Mucosa of stomach (tissue), 1 donor: ENCODE measurements around the gene ATG5.
"Not testable (repeated sequence)": the region's sequence is repeated elsewhere in the genome, so short reads cannot be mapped to it uniquely, and the experiment has no call there.

ENCODE experiments used
- H3K27me3 ChIP-seq: one replicate; pipeline ENCODE4 v1.7.0; 2013; ENCODE audit warnings: mild to moderate bottlenecking, low read length; ENCODE audit not compliant: control insufficient read depth, insufficient read depth
- H3K36me3 ChIP-seq: one replicate; pipeline ENCODE4 v1.7.0; 2013; ENCODE audit warnings: low read length; ENCODE audit not compliant: control insufficient read depth, insufficient read depth
- H3K4me1 ChIP-seq: one replicate; pipeline ENCODE4 v1.7.0; 2013; ENCODE audit warnings: mild to moderate bottlenecking, low read length; ENCODE audit not compliant: control insufficient read depth, insufficient read depth
- H3K4me3 ChIP-seq: one replicate; pipeline ENCODE4 v1.7.0; 2013; ENCODE audit warnings: low read length
- H3K9ac ChIP-seq: one replicate; pipeline ENCODE4 v1.7.0; 2013; ENCODE audit warnings: mild to moderate bottlenecking, low read length, moderate library complexity
- H3K9me3 ChIP-seq: one replicate; pipeline ENCODE4 v1.7.0; 2013; ENCODE audit warnings: mild to moderate bottlenecking, low read length, moderate library complexity; ENCODE audit not compliant: control insufficient read depth
- donor health status: Pancreatic carcinoma.

ATG5 gene

DNA sequence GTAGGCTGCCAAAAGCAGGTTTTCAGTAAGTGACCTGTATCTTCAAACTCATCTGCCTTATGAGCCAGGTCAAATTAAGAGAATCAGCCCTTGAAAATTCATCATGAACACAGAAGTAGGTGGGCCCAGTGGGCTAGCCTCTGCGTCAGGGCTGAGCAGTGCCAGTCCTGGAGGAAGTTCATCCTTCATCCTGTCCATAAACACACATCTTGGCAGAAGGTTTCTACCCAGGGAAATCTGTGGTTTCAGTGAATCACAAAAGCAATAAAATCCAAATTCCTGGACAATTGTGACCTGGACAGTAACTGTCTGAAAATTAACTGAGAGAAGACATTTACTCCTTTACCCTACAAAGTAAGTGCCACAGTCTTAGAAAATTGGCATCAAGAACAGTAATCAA, 72.4 kb downstream of the ATG5 start:
- no peaks in the 10 kb centered on the region for H3K36me3 ChIP-seq
- H3K4me1 ChIP-seq = peaks cover 4% of the 10 kb centered on the region
- no peak overlapping the region for H3K9ac ChIP-seq
- no peak overlapping the region for H3K4me3 ChIP-seq
- no peaks in the 10 kb centered on the region for H3K9me3 ChIP-seq
- no peaks in the 10 kb centered on the region for H3K27me3 ChIP-seq

DNA sequence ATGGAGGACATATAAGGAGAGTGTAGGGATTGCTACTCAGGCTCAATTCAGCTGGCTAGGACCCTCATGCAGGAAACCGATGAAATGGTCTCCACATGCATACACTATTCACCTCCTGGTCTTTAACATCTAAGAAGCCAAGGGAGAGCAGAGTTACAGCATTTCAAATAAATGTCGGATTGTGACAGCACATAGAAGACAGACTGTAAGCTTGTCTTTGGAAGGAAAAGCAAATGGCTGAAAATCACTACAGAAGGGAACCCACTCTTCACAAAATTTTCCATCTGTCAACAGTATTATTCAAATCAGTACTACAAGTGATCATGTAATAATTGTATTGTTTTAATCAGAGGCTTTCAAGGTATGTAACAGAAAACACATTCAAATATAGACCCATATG, 72.9 kb downstream of the ATG5 start:
- no peaks in the 10 kb centered on the region for H3K9me3 ChIP-seq
- no peak overlapping the region for H3K9ac ChIP-seq
- no peak overlapping the region for H3K4me3 ChIP-seq
- peaks cover 4% of the 10 kb centered on the region for H3K4me1 ChIP-seq
- H3K27me3 ChIP-seq = no peaks in the 10 kb centered on the region
- H3K36me3 ChIP-seq = no peaks in the 10 kb centered on the region

- not testable (repeated sequence) for H3K4me1 ChIP-seq
Measured at GRCh38 chr6:106251531-106252255, 73.9 kb downstream of the ATG5 start.

DNA sequence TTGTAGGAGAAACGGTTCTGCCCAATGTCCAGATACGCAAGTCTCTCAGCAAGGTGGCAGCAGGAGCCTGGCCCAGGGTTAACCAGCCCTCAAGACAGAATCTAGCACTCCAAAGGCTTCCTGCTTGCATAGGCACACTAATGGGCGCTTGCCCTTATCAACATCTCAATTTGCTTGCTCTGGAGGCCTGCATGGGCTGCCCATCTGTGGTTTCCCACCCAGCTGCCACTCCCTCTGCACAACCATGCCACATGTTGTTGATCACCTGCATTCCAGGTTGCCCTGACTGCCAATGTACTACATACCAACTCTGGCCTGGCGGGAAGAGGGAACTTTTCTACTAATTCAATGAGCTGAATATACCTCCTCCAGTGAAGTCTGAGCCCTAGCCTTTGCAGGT, 74.6 kb downstream of the ATG5 start:
- Histone ChIP-seq H3K27me3 (no peaks in the 10 kb centered on the region), H3K36me3 (no peaks in the 10 kb centered on the region), H3K9me3 (no peaks in the 10 kb centered on the region), H3K4me1 (peaks cover 4% of the 10 kb centered on the region), H3K4me3 (no peak overlapping the region), H3K9ac (no peak overlapping the region)

More at GRCh38 chr6:106251531-106252255, 73.9 kb downstream of the ATG5 start:
- not testable (repeated sequence) for H3K36me3 ChIP-seq, H3K9me3 ChIP-seq, H3K4me3 ChIP-seq, H3K9ac ChIP-seq, H3K27me3 ChIP-seq

GRCh38 chr6:106249658-106250057, 75.9 kb downstream of the ATG5 start:
- Histone ChIP-seq H3K27me3 (no peaks in the 10 kb centered on the region), H3K4me3 (no peak overlapping the region)

DNA sequence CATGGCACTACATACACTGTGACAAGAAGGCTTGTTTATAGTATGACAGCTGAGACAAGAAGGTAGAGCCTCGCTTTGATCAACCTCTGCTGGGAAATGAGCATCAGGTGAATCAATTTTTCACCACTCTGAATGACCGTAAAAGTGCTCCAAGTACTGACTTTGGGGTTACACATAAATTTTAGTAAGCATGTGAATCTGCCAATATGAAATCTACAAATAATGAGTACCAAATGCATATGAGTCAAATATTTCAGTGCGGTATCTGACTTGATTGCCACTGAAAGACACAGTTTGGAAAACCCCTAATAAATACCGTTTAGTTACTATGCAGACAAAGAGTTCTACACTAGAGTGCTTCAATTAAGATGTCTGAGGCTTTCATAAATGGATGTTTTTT, 77.8 kb downstream of the ATG5 start:
- Histone ChIP-seq H3K9ac (no peak overlapping the region), H3K4me3 (no peak overlapping the region), H3K27me3 (no peaks in the 10 kb centered on the region), H3K36me3 (no peaks in the 10 kb centered on the region), H3K9me3 (no peaks in the 10 kb centered on the region), H3K4me1 (peaks cover 4% of the 10 kb centered on the region)

More at GRCh38 chr6:106249658-106250057, 75.9 kb downstream of the ATG5 start:
- Histone ChIP-seq H3K9ac (no peak overlapping the region), H3K36me3 (no peaks in the 10 kb centered on the region), H3K9me3 (no peaks in the 10 kb centered on the region), H3K4me1 (peaks cover 4% of the 10 kb centered on the region)

- no peaks in the 10 kb centered on the region for H3K36me3 ChIP-seq
- H3K9me3 ChIP-seq = no peaks in the 10 kb centered on the region
- no peak overlapping the region for H3K9ac ChIP-seq
- H3K4me1 ChIP-seq = peaks cover 4% of the 10 kb centered on the region
- no peak overlapping the region for H3K4me3 ChIP-seq
- H3K27me3 ChIP-seq = no peaks in the 10 kb centered on the region
Measured at GRCh38 chr6:106247293-106247692, 78.3 kb downstream of the ATG5 start.

DNA sequence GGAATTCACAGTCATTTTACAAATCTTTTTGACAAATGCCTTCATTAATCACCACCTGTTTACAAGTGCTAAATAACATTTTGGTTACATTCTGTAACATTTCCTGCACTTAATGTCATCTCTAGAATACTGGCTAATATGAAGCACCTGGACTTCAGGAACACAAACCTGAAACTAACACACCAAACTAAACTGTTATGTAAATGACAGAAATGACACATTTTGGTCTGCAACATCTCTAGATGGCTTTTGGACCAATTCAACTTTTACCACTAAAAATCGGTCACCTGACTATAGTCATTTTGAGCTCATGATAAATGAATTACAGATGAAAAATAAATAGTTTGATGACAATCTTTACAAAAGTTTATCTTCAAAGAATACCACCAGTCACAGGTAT, 80.6 kb downstream of the ATG5 start:
- H3K9ac ChIP-seq = no peak overlapping the region
- H3K27me3 ChIP-seq = no peaks in the 10 kb centered on the region
- no peaks in the 10 kb centered on the region for H3K9me3 ChIP-seq
- H3K4me3 ChIP-seq = no peak overlapping the region
- H3K36me3 ChIP-seq = no peaks in the 10 kb centered on the region
- H3K4me1 ChIP-seq = no peaks in the 10 kb centered on the region

- Histone ChIP-seq H3K27me3 (no peaks in the 10 kb centered on the region), H3K36me3 (no peaks in the 10 kb centered on the region), H3K9ac (no peak overlapping the region), H3K4me3 (no peak overlapping the region), H3K9me3 (no peaks in the 10 kb centered on the region), H3K4me1 (no peaks in the 10 kb centered on the region)
Measured at GRCh38 chr6:106244521-106244920, 81.0 kb downstream of the ATG5 start.

DNA sequence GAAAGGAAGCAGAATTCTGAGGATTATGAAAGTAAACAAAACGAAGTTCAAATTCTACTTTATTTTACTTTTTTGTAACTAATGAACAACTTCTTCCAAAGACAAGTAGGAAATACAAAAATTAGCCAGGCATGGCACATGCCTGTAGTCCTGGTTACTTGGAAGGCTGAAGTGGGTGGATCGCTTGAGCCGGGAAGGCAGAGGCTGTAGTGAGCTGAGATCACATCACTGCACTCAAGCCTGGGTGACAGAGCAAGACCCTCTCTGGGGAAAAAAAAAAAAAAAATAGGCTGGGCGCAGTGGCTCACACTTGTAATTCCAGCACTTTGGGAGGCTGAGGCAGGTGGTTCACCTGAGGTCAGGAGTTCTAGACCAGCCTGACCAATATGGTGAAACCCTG, 82.3 kb downstream of the ATG5 start:
- no peaks in the 10 kb centered on the region for H3K36me3 ChIP-seq
- no peaks in the 10 kb centered on the region for H3K4me1 ChIP-seq
- H3K4me3 ChIP-seq = no peak overlapping the region
- H3K9ac ChIP-seq = no peak overlapping the region
- H3K9me3 ChIP-seq = no peaks in the 10 kb centered on the region
- no peaks in the 10 kb centered on the region for H3K27me3 ChIP-seq

DNA sequence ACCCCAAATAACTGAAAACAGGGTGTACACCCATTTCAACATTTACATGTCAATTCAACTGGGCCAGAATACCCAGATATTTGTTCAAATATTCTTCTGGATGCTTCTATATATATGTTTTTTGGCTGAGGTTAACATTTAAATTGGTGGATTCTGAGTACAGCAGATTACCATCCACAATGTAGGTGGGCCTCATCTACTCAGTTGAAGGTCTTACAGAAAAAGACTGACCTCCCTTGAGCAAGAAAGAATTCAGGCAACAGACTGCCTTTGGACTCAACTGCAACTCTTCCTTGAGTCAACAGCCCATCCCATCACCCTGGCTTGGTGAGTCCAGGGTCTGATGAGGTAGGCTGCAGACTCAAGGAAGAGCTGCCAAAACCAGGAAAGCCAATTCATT, 84.1 kb downstream of the ATG5 start:
- H3K36me3 ChIP-seq = no peaks in the 10 kb centered on the region
- no peak overlapping the region for H3K9ac ChIP-seq
- no peaks in the 10 kb centered on the region for H3K4me1 ChIP-seq
- H3K27me3 ChIP-seq = no peaks in the 10 kb centered on the region
- no peaks in the 10 kb centered on the region for H3K9me3 ChIP-seq
- no peak overlapping the region for H3K4me3 ChIP-seq

- no peaks in the 10 kb centered on the region for H3K4me1 ChIP-seq
- no peaks in the 10 kb centered on the region for H3K36me3 ChIP-seq
- no peaks in the 10 kb centered on the region for H3K27me3 ChIP-seq
- H3K9me3 ChIP-seq = no peaks in the 10 kb centered on the region
- no peak overlapping the region for H3K9ac ChIP-seq
- H3K4me3 ChIP-seq = no peak overlapping the region
Measured at GRCh38 chr6:106237286-106237685, 88.3 kb downstream of the ATG5 start.
